ENCODE measurements around the gene DOK6.

DOK6 gene

DNA sequence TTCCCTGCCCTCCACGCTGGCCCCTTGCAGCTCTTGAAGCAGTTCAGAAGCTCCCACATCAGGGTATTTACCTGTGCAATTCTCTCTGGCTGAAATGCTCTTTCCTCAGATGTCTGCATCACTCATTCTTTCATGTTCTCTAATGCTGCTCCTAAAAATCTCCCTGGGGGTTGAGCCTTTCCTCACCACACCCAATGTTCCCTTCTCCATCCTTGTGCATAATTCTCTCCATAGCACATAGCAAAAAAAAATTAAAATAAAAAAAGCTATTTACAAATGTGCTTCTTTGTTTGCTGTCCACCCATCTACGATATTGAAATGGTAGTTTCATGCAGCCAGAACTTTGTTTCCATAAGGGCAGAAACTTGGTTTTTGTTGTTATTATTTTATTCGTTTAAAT is 155.5 kb downstream of the DOK6 start:
- H3K4me3 Mint-ChIP-seq: no peak overlapping the region
- H3K4me1 Mint-ChIP-seq: peaks cover 33% of the 10 kb centered on the region
- TF ChIP-seq CTCF (IDR thresholded peaks at IDR 0.05): no peak
- H3K27me3 Mint-ChIP-seq (ENCODE audit: low read depth, poor library complexity): no peaks in the 10 kb centered on the region
- H3K27ac Mint-ChIP-seq: peak overlapping the region; percentile 88
- H3K36me3 Mint-ChIP-seq (ENCODE audit: low read depth): peaks cover 11% of the 10 kb centered on the region
- DNase-seq: no peak
- peaks cover 2% of the 10 kb centered on the region for H3K9me3 Mint-ChIP-seq

DNA sequence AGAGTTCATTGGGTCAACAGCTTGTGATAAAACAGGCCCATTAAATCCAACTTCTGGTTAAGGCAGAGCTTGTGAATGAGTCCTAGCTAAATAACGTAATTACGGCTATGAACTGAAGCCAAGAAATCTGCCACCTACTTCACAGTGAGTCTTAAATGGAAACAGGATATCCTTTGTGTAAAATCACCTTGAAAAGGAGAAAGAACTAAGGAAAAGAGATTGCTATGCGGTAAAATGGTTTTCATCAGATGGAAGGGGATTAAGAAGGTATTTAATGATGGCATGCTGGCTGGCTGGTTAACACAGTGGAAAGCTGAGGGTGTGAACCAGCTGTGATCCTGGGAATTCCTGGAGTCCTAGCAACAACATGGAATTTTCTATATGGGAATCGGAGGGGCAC is 156.6 kb downstream of the DOK6 start:
- no peak for TF ChIP-seq CTCF (IDR thresholded peaks at IDR 0.05)
- Mint-ChIP-seq H3K4me3 (no peak overlapping the region), H3K27me3 (ENCODE audit: low read depth, poor library complexity) (no peaks in the 10 kb centered on the region), H3K27ac (peak overlapping the region; percentile 84), H3K36me3 (ENCODE audit: low read depth) (peaks cover 22% of the 10 kb centered on the region), H3K9me3 (peaks cover 12% of the 10 kb centered on the region), H3K4me1 (peaks cover 33% of the 10 kb centered on the region)
- no peak for DNase-seq

GRCh38 chr18:69558052-69558451 is 157.4 kb downstream of the DOK6 start:
- peak overlapping the region; percentile 31 for H3K27ac Mint-ChIP-seq
- peaks cover 27% of the 10 kb centered on the region for H3K36me3 Mint-ChIP-seq (ENCODE audit: low read depth)
- H3K9me3 Mint-ChIP-seq: peaks cover 18% of the 10 kb centered on the region
- H3K4me3 Mint-ChIP-seq: no peak overlapping the region
- no peaks in the 10 kb centered on the region for H3K27me3 Mint-ChIP-seq (ENCODE audit: low read depth, poor library complexity)
- DNase-seq: no peak
- no peak for TF ChIP-seq CTCF (IDR thresholded peaks at IDR 0.05)
- H3K4me1 Mint-ChIP-seq: peaks cover 33% of the 10 kb centered on the region

- no peaks in the 10 kb centered on the region for H3K27me3 Mint-ChIP-seq (ENCODE audit: low read depth, poor library complexity)
- H3K27ac Mint-ChIP-seq: peak overlapping the region; percentile 78
- no peak for TF ChIP-seq CTCF (IDR thresholded peaks at IDR 0.05)
- H3K9me3 Mint-ChIP-seq: peaks cover 18% of the 10 kb centered on the region
- no peak overlapping the region for H3K4me3 Mint-ChIP-seq
- peaks cover 28% of the 10 kb centered on the region for H3K36me3 Mint-ChIP-seq (ENCODE audit: low read depth)
- peaks cover 33% of the 10 kb centered on the region for H3K4me1 Mint-ChIP-seq
- DNase-seq: no peak
Observed at GRCh38 chr18:69559604-69560003, 158.9 kb downstream of the DOK6 start.

DNA sequence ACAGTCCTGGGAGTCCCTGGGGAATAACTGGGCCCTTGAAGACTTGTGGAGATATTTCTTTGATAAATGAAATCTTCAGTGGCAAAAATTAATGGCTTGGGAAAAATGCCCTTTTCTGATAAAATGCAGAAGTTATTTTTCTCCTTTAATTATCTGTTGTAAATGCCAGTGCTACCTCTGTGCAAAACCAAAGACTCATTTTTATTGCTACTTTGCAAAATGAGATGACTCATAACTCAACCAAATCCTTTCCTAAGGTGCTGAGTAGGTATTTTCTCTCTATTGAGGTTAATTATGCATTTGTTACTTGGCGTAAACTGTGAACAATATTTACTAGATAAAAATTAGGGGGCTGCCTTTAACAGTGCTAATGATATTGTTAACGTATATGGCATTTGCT is 163.9 kb downstream of the DOK6 start:
- no peak for DNase-seq
- Mint-ChIP-seq H3K4me1 (peaks cover 4% of the 10 kb centered on the region), H3K9me3 (peaks cover 49% of the 10 kb centered on the region), H3K27me3 (ENCODE audit: low read depth, poor library complexity) (peaks cover 3% of the 10 kb centered on the region), H3K27ac (no peak overlapping the region), H3K4me3 (no peak overlapping the region), H3K36me3 (ENCODE audit: low read depth) (peaks cover 59% of the 10 kb centered on the region)
- TF ChIP-seq CTCF (IDR thresholded peaks at IDR 0.05): no peak

DNA sequence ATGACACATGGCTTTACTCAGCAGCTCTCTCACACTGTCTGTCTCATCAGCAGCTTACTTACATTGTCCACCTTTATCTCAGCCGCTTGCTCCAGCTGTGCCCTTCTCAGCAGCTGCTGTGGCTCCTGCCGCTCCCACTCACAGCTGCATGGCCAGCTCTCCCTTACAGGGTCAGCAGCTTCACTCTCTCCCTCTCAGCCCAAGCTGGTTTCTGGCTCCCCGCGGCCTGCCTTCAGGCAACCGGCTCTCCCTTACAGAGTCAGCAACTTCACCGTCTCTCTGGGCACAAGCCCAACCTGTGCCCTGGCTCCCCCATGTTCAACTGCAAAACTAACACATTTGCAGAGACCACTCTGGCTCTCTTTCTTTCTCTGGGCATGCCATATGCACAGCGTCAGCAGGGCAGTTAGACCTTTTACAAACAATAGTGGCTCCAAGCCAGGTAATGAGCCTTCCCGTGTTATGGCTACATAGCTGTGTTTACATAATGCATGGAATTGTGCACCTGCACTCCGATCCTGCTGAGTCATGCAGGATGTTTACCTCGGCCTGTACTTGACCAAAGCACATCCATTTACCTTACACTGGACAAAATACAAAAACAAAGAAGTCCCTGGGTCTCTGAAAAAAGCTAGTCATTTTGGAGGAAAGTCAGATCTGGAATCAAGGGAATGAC is 167.3 kb downstream of the DOK6 start:
- H3K4me3 Mint-ChIP-seq: no peak overlapping the region
- no peak for TF ChIP-seq CTCF (IDR thresholded peaks at IDR 0.05)
- peaks cover 40% of the 10 kb centered on the region for H3K9me3 Mint-ChIP-seq
- H3K27ac Mint-ChIP-seq: no peak overlapping the region
- peaks cover 3% of the 10 kb centered on the region for H3K27me3 Mint-ChIP-seq (ENCODE audit: low read depth, poor library complexity)
- H3K4me1 Mint-ChIP-seq: no peaks in the 10 kb centered on the region
- peaks cover 53% of the 10 kb centered on the region for H3K36me3 Mint-ChIP-seq (ENCODE audit: low read depth)
- DNase-seq: no peak

All from nephron progenitor cell (in vitro differentiated cells).